ENCODE measurements around the gene RNPEP. TPM values are rescaled to one million over a fixed set of nuclear protein-coding genes. Genes with fewer than 3 reads are reported as not detected.
A peak's percentile ranks its signal among the peaks of the same experiment; 100 is the strongest.

The RNPEP gene
- total and polyA plus RNA-seq, 2 of the 13 experiments (the other 11 are each of a cell fraction or from before 2014, with no cell fraction given), result 20.6 to 38.4 TPM

DNA sequence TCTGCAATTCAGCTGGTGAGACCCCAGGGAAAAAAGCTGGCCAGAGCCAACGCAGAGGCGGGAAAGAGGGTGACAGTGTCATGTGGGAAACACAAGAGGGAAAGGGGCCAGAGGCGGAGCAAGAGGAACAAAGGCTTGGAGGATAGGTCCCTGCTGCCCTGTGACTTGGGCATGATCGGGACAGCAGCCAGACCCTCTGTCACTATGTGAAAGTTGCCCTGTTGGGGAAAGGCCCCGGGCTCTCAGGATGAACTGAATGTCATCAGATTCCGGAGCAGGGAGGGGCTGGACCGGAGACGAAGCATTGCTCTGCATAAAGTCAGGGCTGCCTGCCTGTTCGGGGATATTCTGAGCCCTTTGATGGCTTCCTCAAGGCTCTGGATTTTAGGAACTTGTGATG is 22.3 kb downstream of the RNPEP start:
- FAIRE-seq (no peak), ATAC-seq (no peak), DNase-seq (ENCODE audit: low spot score) (no peak)
- 92% methylated on average over 9 of the region's 9 CpGs for WGBS (ENCODE audit: low lambda C conversion rate)
- ChIA-PET POLR2A (no interaction called here), CTCF (ENCODE audit: low intra/inter-chr PET ratio, low total read pairs) (interaction anchor here (2.0 to 3.9 kb wide), 2 partner anchors 86 to 114 kb away, joined by 6 to 40 read pairs; no protein-coding TSS in a partner anchor)
- Histone ChIP-seq H3K79me2 (ENCODE audit: insufficient read depth, low read length) (peaks cover 8% of the 10 kb centered on the region), H3K36me3 (replicated peaks in 1 of 2; ENCODE audit: control insufficient read depth in 1 of 2, insufficient read depth in 2 of 2, low read length in 2 of 2) (peaks cover 16 to 58% of the 10 kb centered on the region in 2 experiments), H3K9me3 (ENCODE audit: low read length) (no peaks in the 10 kb centered on the region), H3K27me3 (ENCODE audit: control insufficient read depth in 1 of 2, insufficient read depth in 2 of 2, low read length in 2 of 2) (no peaks in the 10 kb centered on the region), H3K4me2 (ENCODE audit: low read depth, low read length) (no peak overlapping the region), H3K4me1 (ENCODE audit: insufficient read depth, low read length) (peaks cover 40% of the 10 kb centered on the region), H3K9ac (ENCODE audit: insufficient read depth, low read depth, low read length) (no peak overlapping the region), H4K20me1 (ENCODE audit: insufficient read depth, low read length) (peaks cover 13% of the 10 kb centered on the region; the same call in 1 of the 2 replicates), H2AFZ (ENCODE audit: low read length) (no peak overlapping the region), H3K27ac (ENCODE audit: extremely low read length, insufficient read depth, low read length) (no peak overlapping the region), H3K4me3 (replicated peaks in 1 of 3; ENCODE audit: insufficient read depth in 1 of 3, low read depth in 2 of 3, low read length in 3 of 3) (no peak overlapping the region)
- in situ Hi-C loops (cut with HindIII; ENCODE audit: extremely low pct_ligation_motif_present, low pct_unique_long_range_greater_than_20kb), result no loop called here
- intact Hi-C loops (cut with micrococcal nuclease; ENCODE audit: unreplicated experiment), result no loop called here
- BruUV-seq (replicated peaks), result no TSS peak
- TF ChIP-seq, protein P1, sequence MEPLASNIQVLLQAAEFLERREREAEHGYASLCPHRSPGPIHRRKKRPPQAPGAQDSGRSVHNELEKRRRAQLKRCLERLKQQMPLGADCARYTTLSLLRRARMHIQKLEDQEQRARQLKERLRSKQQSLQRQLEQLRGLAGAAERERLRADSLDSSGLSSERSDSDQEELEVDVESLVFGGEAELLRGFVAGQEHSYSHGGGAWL (CRISPR knock-in tag; IDR thresholded peaks at IDR 0.05), result no peak

DNA sequence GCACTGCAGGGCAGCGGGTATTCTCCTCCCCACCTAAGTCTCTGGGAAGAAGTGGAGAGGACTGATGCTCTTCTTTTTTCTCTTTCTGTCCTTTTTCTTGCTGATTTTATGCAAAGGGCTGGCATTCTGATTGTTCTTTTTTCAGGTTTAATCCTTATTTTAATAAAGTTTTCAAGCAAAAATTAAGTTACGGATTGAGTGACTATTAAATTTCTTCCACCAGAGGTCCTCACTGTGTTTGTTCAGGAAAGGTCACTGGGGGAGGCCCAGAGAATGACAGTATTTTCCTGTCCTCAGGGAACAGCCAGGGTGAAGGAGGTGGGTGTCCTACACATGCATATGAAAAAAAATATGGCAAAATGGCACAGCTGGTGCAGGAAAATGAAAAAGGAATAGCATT is 23.5 kb downstream of the RNPEP start:
- H3K36me3 ChIP-seq (replicated peaks in 1 of 2; ENCODE audit: control insufficient read depth in 1 of 2, insufficient read depth in 2 of 2, low read length in 2 of 2), result peaks cover 12 to 45% of the 10 kb centered on the region in 2 experiments
- no TSS peak for BruUV-seq (replicated peaks)
- intact Hi-C loops (cut with micrococcal nuclease; ENCODE audit: unreplicated experiment) (no loop called here), in situ Hi-C loops (cut with HindIII; ENCODE audit: extremely low pct_ligation_motif_present, low pct_unique_long_range_greater_than_20kb) (no loop called here)
- H3K9ac ChIP-seq (ENCODE audit: insufficient read depth, low read depth, low read length), result no peak overlapping the region
- H3K4me3 ChIP-seq (replicated peaks in 1 of 3; ENCODE audit: insufficient read depth in 1 of 3, low read depth in 2 of 3, low read length in 3 of 3), result no peak overlapping the region
- H3K9me3 ChIP-seq (ENCODE audit: low read length), result no peaks in the 10 kb centered on the region
- H3K27ac ChIP-seq (ENCODE audit: extremely low read length, insufficient read depth, low read length), result no peak overlapping the region
- no peaks in the 10 kb centered on the region; a peak in 1 of 5 replicates for H3K27me3 ChIP-seq (ENCODE audit: control insufficient read depth in 1 of 2, insufficient read depth in 2 of 2, low read length in 2 of 2)
- ATAC-seq, result no peak
- peaks cover 13% of the 10 kb centered on the region for H3K79me2 ChIP-seq (ENCODE audit: insufficient read depth, low read length)
- DNase-seq (ENCODE audit: low spot score), result peak; percentile 54
- ChIA-PET POLR2A (no interaction called here), CTCF (ENCODE audit: low intra/inter-chr PET ratio, low total read pairs) (interaction anchor here (2.0 to 3.9 kb wide), 2 partner anchors 85 to 113 kb away, joined by 6 to 40 read pairs; no protein-coding TSS in a partner anchor)
- peak; percentile 62 for FAIRE-seq
- no peak overlapping the region for H3K4me2 ChIP-seq (ENCODE audit: low read depth, low read length)
- H2AFZ ChIP-seq (ENCODE audit: low read length), result no peak overlapping the region
- H3K4me1 ChIP-seq (ENCODE audit: insufficient read depth, low read length), result peaks cover 43% of the 10 kb centered on the region
- WGBS (ENCODE audit: low lambda C conversion rate), result 79% methylated on average over 2 of the region's 2 CpGs
- peaks cover 15% of the 10 kb centered on the region; the same call in 1 of the 2 replicates for H4K20me1 ChIP-seq (ENCODE audit: insufficient read depth, low read length)
- TF ChIP-seq, protein P2, sequence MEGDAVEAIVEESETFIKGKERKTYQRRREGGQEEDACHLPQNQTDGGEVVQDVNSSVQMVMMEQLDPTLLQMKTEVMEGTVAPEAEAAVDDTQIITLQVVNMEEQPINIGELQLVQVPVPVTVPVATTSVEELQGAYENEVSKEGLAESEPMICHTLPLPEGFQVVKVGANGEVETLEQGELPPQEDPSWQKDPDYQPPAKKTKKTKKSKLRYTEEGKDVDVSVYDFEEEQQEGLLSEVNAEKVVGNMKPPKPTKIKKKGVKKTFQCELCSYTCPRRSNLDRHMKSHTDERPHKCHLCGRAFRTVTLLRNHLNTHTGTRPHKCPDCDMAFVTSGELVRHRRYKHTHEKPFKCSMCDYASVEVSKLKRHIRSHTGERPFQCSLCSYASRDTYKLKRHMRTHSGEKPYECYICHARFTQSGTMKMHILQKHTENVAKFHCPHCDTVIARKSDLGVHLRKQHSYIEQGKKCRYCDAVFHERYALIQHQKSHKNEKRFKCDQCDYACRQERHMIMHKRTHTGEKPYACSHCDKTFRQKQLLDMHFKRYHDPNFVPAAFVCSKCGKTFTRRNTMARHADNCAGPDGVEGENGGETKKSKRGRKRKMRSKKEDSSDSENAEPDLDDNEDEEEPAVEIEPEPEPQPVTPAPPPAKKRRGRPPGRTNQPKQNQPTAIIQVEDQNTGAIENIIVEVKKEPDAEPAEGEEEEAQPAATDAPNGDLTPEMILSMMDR (CRISPR knock-in tag; IDR thresholded peaks at IDR 0.05), result peak; percentile 60
- TF ChIP-seq TEAD3 (CRISPR knock-in tag; optimal IDR thresholded peaks at IDR 0.05; ENCODE audit: borderline replicate concordance) (peak; percentile 97), MED8 (CRISPR knock-in tag; IDR thresholded peaks at IDR 0.05; ENCODE audit: insufficient replicate concordance) (no peak), FOXC1 (CRISPR knock-in tag; IDR thresholded peaks at IDR 0.05; ENCODE audit: borderline replicate concordance) (no peak), ATF1 (CRISPR knock-in tag; IDR thresholded peaks at IDR 0.05) (no peak), HOXA9 (CRISPR knock-in tag; IDR thresholded peaks at IDR 0.05; ENCODE audit: borderline replicate concordance) (no peak), MED13 (CRISPR knock-in tag; IDR thresholded peaks at IDR 0.05) (no peak), GLI4 (CRISPR knock-in tag; IDR thresholded peaks at IDR 0.05; ENCODE audit: borderline replicate concordance) (no peak), ISX (CRISPR knock-in tag; conservative IDR thresholded peaks at IDR 0.05) (no peak), ZNF382 (CRISPR knock-in tag; IDR thresholded peaks at IDR 0.05; ENCODE audit: borderline replicate concordance) (no peak), MTF2 (CRISPR knock-in tag; IDR thresholded peaks at IDR 0.05; ENCODE audit: borderline replicate concordance) (no peak), ZNF446 (CRISPR knock-in tag; IDR thresholded peaks at IDR 0.05) (no peak), MEIS2 (CRISPR knock-in tag; IDR thresholded peaks at IDR 0.05) (no peak), SP4 (CRISPR knock-in tag; IDR thresholded peaks at IDR 0.05) (no peak), ZNF468 (CRISPR knock-in tag; IDR thresholded peaks at IDR 0.05) (no peak), TGIF2 (CRISPR knock-in tag; IDR thresholded peaks at IDR 0.05) (no peak), ZNF235 (CRISPR knock-in tag; IDR thresholded peaks at IDR 0.05; ENCODE audit: borderline replicate concordance) (no peak), FOXP1 (IDR thresholded peaks at IDR 0.05) (no peak), FOXP1 (CRISPR knock-in tag; IDR thresholded peaks at IDR 0.05) (no peak), MIXL1 (CRISPR knock-in tag; IDR thresholded peaks at IDR 0.05) (no peak)

Data from HepG2 (cell line).